OCI-LY7 (cell line): ENCODE data around the gene UBL4A.

Source experiments
- CTCF ChIP-seq: fragments of 200-600 bp; sonication (generic); conservative IDR thresholded peaks from 2 replicates; pipeline ENCODE4 v1.5.1; 2014; ENCODE audit warnings: mild to moderate bottlenecking, antibody characterized with exemption, low read length, moderate library complexity, mixed read lengths
- EZH2phosphoT487 ChIP-seq: fragments of 200-600 bp; sonication (generic); IDR thresholded peaks from 2 replicates; pipeline ENCODE4 v1.6.1; 2018; ENCODE audit warnings: low read depth, borderline replicate concordance, mild to moderate bottlenecking, mixed run types, antibody characterized with exemption, low read length, moderate library complexity, mixed read lengths

GRCh38 chrX:154513716-154514115, 27.3 kb upstream of the UBL4A start:
- TF ChIP-seq CTCF (no peak), EZH2phosphoT487 (no peak)
